BE2C (cell line): Measurements from ENCODE around the gene C8G.

Source experiments
- DNase-seq: peaks from one replicate; pipeline ENCODE4 v3.0.0-alpha.2; 2020
- H3K27me3 ChIP-seq: fragments of 250-450 bp; sonication (Bioruptor Pico); 2 replicates; pipeline ENCODE4 v1.5.1; 2020; ENCODE audit warnings: mild to moderate bottlenecking
- H3K36me3 ChIP-seq: fragments of 250-450 bp; sonication (Bioruptor Pico); 2 replicates; pipeline ENCODE4 v1.5.1; 2020; ENCODE audit warnings: mild to moderate bottlenecking
- H3K4me1 ChIP-seq: fragments of 250-450 bp; sonication (Bioruptor Pico); 2 replicates; pipeline ENCODE4 v1.5.1; 2020
- H3K4me3 ChIP-seq: 2 replicates; pipeline ENCODE4 v1.5.1; 2011; ENCODE audit warnings: low read depth, low read length
- H3K9me3 ChIP-seq: fragments of 250-450 bp; sonication (Bioruptor Pico); 2 replicates; pipeline ENCODE4 v1.5.1; 2020
- TF ChIP-seq, protein P1 (sequence below): IDR thresholded peaks from 2 replicates; pipeline ENCODE4 v1.5.1; 2012; ENCODE audit warnings: mild to moderate bottlenecking, low read depth, low read length

Gene C8G

GRCh38 chr9:136916330-136917184 is 28.5 kb upstream of the C8G start:
- Histone ChIP-seq H3K4me3 (no peak overlapping the region), H3K4me1 (no peaks in the 10 kb centered on the region), H3K36me3 (peaks cover 60% of the 10 kb centered on the region), H3K27me3 (no peaks in the 10 kb centered on the region), H3K9me3 (no peaks in the 10 kb centered on the region)
- TF ChIP-seq, protein P1, sequence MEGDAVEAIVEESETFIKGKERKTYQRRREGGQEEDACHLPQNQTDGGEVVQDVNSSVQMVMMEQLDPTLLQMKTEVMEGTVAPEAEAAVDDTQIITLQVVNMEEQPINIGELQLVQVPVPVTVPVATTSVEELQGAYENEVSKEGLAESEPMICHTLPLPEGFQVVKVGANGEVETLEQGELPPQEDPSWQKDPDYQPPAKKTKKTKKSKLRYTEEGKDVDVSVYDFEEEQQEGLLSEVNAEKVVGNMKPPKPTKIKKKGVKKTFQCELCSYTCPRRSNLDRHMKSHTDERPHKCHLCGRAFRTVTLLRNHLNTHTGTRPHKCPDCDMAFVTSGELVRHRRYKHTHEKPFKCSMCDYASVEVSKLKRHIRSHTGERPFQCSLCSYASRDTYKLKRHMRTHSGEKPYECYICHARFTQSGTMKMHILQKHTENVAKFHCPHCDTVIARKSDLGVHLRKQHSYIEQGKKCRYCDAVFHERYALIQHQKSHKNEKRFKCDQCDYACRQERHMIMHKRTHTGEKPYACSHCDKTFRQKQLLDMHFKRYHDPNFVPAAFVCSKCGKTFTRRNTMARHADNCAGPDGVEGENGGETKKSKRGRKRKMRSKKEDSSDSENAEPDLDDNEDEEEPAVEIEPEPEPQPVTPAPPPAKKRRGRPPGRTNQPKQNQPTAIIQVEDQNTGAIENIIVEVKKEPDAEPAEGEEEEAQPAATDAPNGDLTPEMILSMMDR: no peak
- no peak for DNase-seq

DNA sequence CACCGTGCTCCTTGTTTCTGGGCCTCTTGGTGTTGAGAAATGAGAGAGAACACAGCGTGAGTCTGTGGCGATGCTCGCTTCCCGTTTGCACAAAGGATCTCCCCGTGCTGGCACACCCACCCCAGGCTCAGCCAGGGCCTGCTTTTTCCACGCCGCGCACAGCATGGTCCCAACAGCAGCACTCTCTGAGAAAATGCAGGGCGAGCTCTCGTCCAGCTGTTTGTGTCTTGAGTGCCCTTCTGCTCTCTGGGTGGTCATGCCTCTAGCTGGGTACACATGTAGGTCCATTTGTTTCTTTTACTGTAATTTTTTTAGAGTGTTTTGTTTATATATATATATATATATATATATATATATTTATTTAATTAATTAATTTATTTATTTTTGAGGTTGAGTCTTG is 27.1 kb upstream of the C8G start:
- no peaks in the 10 kb centered on the region for H3K27me3 ChIP-seq
- H3K4me1 ChIP-seq: no peaks in the 10 kb centered on the region
- H3K36me3 ChIP-seq: peaks cover 57% of the 10 kb centered on the region
- no peaks in the 10 kb centered on the region for H3K9me3 ChIP-seq
- H3K4me3 ChIP-seq: no peak overlapping the region
- no peak for DNase-seq
- TF ChIP-seq, protein P1: no peak

DNA sequence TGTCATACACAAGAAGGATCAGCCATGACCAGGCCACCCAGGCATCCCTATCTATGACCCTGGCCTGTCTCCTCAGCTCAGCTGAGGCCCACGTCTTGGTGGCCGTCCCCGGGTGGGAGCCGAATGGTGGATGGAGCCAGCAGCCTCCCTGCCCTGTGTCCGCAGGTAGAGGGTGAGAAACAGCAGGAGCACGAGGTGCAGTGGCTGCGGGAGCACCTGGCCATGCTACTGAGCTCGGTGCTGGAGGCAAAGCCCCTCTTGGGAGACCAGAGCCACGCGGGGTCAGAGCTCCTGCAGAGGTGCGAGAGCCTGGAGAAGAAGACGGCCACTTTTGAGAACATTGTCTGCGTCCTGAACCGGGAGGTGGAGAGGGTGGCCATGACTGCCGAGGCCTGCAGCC is 25.0 kb upstream of the C8G start:
- H3K4me1 ChIP-seq: no peaks in the 10 kb centered on the region
- TF ChIP-seq, protein P1: no peak
- peaks cover 61% of the 10 kb centered on the region for H3K36me3 ChIP-seq
- H3K9me3 ChIP-seq: no peaks in the 10 kb centered on the region
- no peak for DNase-seq
- H3K27me3 ChIP-seq: no peaks in the 10 kb centered on the region
- H3K4me3 ChIP-seq: no peak overlapping the region

GRCh38 chr9:136920734-136921231 is 24.3 kb upstream of the C8G start:
- H3K4me1 ChIP-seq: no peaks in the 10 kb centered on the region
- H3K9me3 ChIP-seq: no peaks in the 10 kb centered on the region
- DNase-seq: no peak
- no peak overlapping the region for H3K4me3 ChIP-seq
- H3K36me3 ChIP-seq: peaks cover 63% of the 10 kb centered on the region
- TF ChIP-seq, protein P1: no peak
- no peaks in the 10 kb centered on the region for H3K27me3 ChIP-seq

DNA sequence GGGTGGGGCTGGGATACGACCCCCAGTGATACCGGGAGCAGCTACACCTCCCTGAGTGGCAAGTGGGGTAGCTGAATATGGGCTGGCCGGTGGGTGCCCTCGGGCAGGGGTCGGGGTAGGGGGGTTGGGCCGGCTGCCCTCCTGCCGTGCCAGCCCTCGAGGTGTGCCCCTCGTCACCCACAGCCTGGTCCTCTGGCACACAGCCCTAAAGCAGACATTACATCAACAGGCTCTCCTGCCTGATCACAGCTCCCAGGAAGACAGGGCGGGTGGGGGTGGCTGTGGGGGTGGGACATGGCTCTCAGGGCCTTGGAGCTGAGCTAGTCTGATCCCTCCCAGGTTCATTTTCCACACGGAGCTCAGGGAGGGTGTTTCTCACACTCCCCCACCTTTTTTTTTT is 23.7 kb upstream of the C8G start:
- H3K36me3 ChIP-seq: peaks cover 67% of the 10 kb centered on the region
- H3K9me3 ChIP-seq: no peaks in the 10 kb centered on the region
- no peak overlapping the region for H3K4me3 ChIP-seq
- TF ChIP-seq, protein P1: no peak
- H3K4me1 ChIP-seq: no peaks in the 10 kb centered on the region
- H3K27me3 ChIP-seq: no peaks in the 10 kb centered on the region
- no peak for DNase-seq

- Histone ChIP-seq H3K4me1 (no peaks in the 10 kb centered on the region), H3K36me3 (peaks cover 68% of the 10 kb centered on the region), H3K4me3 (no peak overlapping the region), H3K27me3 (no peaks in the 10 kb centered on the region), H3K9me3 (no peaks in the 10 kb centered on the region)
- DNase-seq: no peak
- TF ChIP-seq, protein P1: no peak
These were observed 23.3 kb upstream of the C8G start for GRCh38 chr9:136921718-136922117.
